Colon (tissue), 2 donors: ENCODE measurements around the gene DIPK1A.
"Not testable (repeated sequence)": the region's sequence is repeated elsewhere in the genome, so short reads cannot be mapped to it uniquely, and the experiment has no call there.

Source experiments
- FAIRE-seq: peaks from 2 replicates; lab custom pipeline; 2012; peaks lifted over from hg19 to GRCh38; lab: Jason Lieb, UNC
- donor health status: control.
- donor health status: control.

Gene DIPK1A

GRCh38 chr1:92980732-92981647 lies 19.7 kb upstream of the DIPK1A start:
- no peak for FAIRE-seq

GRCh38 chr1:92975551-92976232 lies 14.4 kb upstream of the DIPK1A start:
- FAIRE-seq: no peak

- not testable (repeated sequence) for FAIRE-seq
Measured at GRCh38 chr1:92974112-92974511, 12.8 kb upstream of the DIPK1A start.

GRCh38 chr1:92973203-92973897 lies 12.1 kb upstream of the DIPK1A start:
- no peak for FAIRE-seq

GRCh38 chr1:92972409-92973129 lies 11.3 kb upstream of the DIPK1A start:
- FAIRE-seq: no peak

GRCh38 chr1:92971932-92972331 lies 10.7 kb upstream of the DIPK1A start:
- FAIRE-seq: not testable (repeated sequence)

- no peak for FAIRE-seq
Measured at GRCh38 chr1:92970990-92971689, 9.9 kb upstream of the DIPK1A start.

- no peak for FAIRE-seq
Measured at GRCh38 chr1:92969517-92969916, 8.3 kb upstream of the DIPK1A start.

GRCh38 chr1:92968138-92969032 lies 7.1 kb upstream of the DIPK1A start:
- peak; percentile 31 for FAIRE-seq

GRCh38 chr1:92964998-92965397 lies 3.7 kb upstream of the DIPK1A start:
- no peak for FAIRE-seq

GRCh38 chr1:92964316-92964715 lies 3.1 kb upstream of the DIPK1A start:
- FAIRE-seq: no peak

GRCh38 chr1:92961896-92962752 lies 862 bp upstream of the DIPK1A start:
- no peak for FAIRE-seq

- no peak for FAIRE-seq
Measured at GRCh38 chr1:92960395-92961130, 699 bp downstream of the DIPK1A start.

GRCh38 chr1:92958203-92958970 lies 2.9 kb downstream of the DIPK1A start:
- FAIRE-seq: no peak

GRCh38 chr1:92957030-92957734 lies 4.1 kb downstream of the DIPK1A start:
- no peak for FAIRE-seq

GRCh38 chr1:92956254-92957029 lies 4.8 kb downstream of the DIPK1A start:
- no peak for FAIRE-seq
